GM06990 (cell line): Measurements from ENCODE around the gene SPATA3.

ENCODE experiments used
- DNase-seq: peaks from one replicate; pipeline ENCODE4 v3.0.0-alpha.2; 2011; ENCODE audit not compliant: insufficient read length; ENCODE audit errors: extremely low read depth
- H3K27me3 ChIP-seq: replicated peaks from 2 replicates; pipeline ENCODE4 v1.6.0; 2011; ENCODE audit warnings: low read length; ENCODE audit not compliant: control insufficient read depth, insufficient read depth
- H3K36me3 ChIP-seq: 2 replicates; pipeline ENCODE4 v1.5.1; 2011; ENCODE audit warnings: low read length; ENCODE audit not compliant: control insufficient read depth, insufficient read depth
- H3K4me3 ChIP-seq: replicated peaks from 2 replicates; pipeline ENCODE4 v1.5.1; 2011; ENCODE audit warnings: low read depth, mild to moderate bottlenecking, control low read depth, low read length
- TF ChIP-seq, protein P1 (sequence below): IDR thresholded peaks from 2 replicates; pipeline ENCODE4 v1.5.1; 2011; ENCODE audit warnings: low read length, control low read depth, mild to moderate bottlenecking, inconsistent platforms; ENCODE audit not compliant: insufficient read depth, poor library complexity, severe bottlenecking

Gene SPATA3

DNA sequence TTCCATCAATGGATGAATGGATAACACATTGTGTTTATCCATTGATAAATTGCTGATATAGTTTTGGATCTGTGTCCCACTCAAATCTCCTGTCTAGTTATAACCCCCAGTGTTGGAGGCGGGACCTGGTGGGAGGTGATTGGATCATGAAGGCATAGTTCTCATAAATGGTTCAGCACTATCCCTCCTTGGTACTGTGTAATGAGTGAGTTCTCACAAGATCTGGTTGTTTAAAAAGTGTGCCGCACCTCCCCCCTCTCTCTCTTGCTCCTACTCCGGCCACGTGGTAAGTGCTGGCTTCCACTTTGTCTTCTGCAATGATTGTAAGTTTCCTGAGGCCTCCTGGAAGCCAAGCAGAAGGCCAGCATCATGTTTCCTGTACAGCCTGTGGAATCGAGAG, 23.9 kb upstream of the SPATA3 start:
- no peaks in the 10 kb centered on the region for H3K36me3 ChIP-seq
- H3K27me3 ChIP-seq = no peaks in the 10 kb centered on the region
- H3K4me3 ChIP-seq = no peak overlapping the region
- no peak for DNase-seq
- TF ChIP-seq, protein P1, sequence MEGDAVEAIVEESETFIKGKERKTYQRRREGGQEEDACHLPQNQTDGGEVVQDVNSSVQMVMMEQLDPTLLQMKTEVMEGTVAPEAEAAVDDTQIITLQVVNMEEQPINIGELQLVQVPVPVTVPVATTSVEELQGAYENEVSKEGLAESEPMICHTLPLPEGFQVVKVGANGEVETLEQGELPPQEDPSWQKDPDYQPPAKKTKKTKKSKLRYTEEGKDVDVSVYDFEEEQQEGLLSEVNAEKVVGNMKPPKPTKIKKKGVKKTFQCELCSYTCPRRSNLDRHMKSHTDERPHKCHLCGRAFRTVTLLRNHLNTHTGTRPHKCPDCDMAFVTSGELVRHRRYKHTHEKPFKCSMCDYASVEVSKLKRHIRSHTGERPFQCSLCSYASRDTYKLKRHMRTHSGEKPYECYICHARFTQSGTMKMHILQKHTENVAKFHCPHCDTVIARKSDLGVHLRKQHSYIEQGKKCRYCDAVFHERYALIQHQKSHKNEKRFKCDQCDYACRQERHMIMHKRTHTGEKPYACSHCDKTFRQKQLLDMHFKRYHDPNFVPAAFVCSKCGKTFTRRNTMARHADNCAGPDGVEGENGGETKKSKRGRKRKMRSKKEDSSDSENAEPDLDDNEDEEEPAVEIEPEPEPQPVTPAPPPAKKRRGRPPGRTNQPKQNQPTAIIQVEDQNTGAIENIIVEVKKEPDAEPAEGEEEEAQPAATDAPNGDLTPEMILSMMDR = no peak

DNA sequence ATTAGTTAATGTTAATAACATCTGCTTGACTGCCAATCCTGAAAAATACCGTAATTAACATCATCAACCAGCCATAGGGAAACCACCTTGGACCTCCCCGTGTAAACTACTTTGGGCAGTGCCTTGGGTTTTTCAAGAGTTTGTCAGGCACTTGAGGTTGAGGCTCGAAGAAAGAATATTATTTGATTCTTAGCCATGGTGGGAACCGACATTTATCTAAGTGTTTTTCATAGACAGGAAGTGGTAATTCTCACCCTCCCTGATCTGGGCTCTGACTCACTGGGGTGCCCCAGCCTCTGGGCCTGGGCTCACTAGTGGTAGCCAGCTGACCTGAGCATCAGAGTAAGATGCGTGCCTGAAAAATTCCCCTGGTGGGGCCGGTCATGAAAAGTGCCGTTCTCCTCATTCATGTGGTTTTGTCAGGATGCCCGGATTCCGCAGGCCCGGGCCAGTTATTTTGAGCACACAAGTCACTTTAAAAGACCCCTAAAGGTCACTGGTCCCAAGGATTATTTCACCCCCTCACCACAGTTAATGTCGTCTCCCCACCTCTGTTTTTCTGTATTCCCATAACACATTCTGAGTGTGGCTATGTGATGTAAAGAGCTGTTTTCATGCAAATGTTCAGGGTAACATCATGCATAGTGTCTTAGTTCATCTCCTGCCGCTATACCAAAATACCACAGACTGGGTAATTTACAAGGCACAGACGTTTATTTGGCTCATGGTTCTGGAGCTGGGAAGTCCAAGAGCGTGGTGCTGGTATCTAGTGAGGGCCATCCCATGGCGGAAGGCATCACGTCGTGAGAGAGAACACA, 21.6 kb upstream of the SPATA3 start:
- Histone ChIP-seq H3K36me3 (no peaks in the 10 kb centered on the region), H3K4me3 (peak overlapping the region; percentile 5; the same call in 1 of the 2 replicates), H3K27me3 (no peaks in the 10 kb centered on the region)
- peak; percentile 83 for DNase-seq
- TF ChIP-seq, protein P1 = no peak

DNA sequence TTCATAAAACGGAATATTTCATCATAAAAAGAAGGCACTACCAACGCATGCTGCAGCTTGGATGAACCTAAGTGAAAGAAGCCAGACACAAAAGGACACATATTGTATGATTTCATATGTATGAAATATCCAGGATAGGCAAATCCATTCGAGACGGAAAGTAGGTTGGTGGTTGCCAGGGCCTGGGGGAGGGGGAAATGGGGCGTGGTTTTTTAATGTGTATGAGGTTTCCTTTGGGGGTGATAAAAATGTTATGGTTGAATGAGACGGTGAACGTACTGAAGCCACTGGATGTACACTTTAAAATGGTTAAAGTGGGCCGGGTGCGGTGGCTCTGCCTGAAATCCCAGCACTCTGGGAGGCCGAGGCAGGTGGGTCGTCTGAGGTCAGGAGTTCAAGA, 20.0 kb upstream of the SPATA3 start:
- no peak for DNase-seq
- TF ChIP-seq, protein P1 = no peak
- H3K36me3 ChIP-seq = no peaks in the 10 kb centered on the region
- no peak overlapping the region for H3K4me3 ChIP-seq
- H3K27me3 ChIP-seq = no peaks in the 10 kb centered on the region

DNA sequence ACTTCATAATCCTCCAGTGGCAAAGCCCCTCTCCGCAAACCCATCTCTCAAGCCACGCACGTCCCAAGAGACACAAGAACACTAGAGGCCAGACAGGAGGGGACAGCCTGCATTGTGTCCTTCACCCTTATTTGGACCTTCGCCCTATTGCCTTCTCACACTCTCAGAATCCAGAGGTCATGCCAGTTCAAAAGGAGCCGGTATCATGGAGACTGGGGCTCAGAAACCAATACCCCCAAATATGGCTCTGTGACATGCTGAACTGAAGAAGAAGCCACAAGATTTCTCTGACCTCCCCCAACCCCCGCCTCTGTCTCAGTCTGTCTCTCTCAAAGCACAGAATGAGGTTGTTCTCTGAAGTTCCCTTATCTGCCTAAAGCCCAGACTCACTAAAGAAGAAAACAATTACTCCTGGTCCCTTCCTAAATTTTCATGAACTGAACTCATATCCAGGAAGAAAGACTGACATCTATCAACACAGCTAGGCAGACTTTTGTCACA, 19.2 kb upstream of the SPATA3 start:
- Histone ChIP-seq H3K27me3 (no peaks in the 10 kb centered on the region), H3K36me3 (no peaks in the 10 kb centered on the region), H3K4me3 (no peak overlapping the region)
- TF ChIP-seq, protein P1 = no peak
- DNase-seq = no peak

DNA sequence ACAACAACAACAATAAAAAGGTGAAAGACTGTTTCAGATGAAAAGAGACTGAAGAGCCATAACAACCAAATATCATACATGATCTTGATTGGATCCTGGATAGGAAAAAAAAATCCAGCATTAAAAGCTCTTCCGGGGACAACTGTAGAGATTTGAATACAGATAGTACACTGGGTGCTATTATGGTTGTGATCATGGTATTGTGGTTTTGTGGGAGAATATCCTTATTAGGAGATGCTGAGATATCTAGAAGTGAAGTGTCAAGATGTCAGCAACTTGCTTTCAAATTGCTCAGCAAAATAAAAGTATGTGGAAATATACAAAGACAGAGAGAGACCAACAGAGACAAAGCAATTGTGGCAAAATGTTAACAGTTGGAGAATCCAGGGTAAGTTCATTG, 15.5 kb upstream of the SPATA3 start:
- Histone ChIP-seq H3K27me3 (no peaks in the 10 kb centered on the region), H3K36me3 (0 out of 2 replicates have a peak, but pooled peaks cover 1% of the 10 kb centered on the region), H3K4me3 (no peak overlapping the region)
- TF ChIP-seq, protein P1 = no peak
- no peak for DNase-seq
